H1 (cell line): ENCODE results near the gene ZXDC. TPM values are rescaled to one million over a fixed set of nuclear protein-coding genes. Genes with fewer than 3 reads are reported as not detected.
A peak's percentile ranks its signal among the peaks of the same experiment; 100 is the strongest.

Experiments
- CTCF ChIA-PET: fragments of 300-600 bp; sonication (Branson Sonifier 250); formaldehyde crosslinking; loops from one replicate; lab custom pipeline; 2021; ENCODE audit not compliant: partially characterized antibody; lab: Charles Lee
- POLR2A ChIA-PET: fragments of 300-600 bp; sonication (Branson Sonifier 250); formaldehyde crosslinking; loops from one replicate; lab custom pipeline; 2021; ENCODE audit warnings: inconsistent platforms; ENCODE audit not compliant: partially characterized antibody; lab: Charles Lee
- DNase-seq, 2 experiments: peaks; one replicate each; pipeline versions ENCODE4 v3.0.0 to v3.0.0-alpha.2; 2010 to 2022; ENCODE audit warnings: low spot score in 2 of 2, low read depth in 1 of 2, mixed read lengths in 1 of 2
- FAIRE-seq: peaks from 2 replicates; lab custom pipeline; 2011; peaks lifted over from hg19 to GRCh38; lab: Jason Lieb, UNC
- H2AFZ ChIP-seq: 2 replicates; pipeline ENCODE4 v1.8.1; 2012; ENCODE audit warnings: low read length, inconsistent platforms
- H2AK5ac ChIP-seq: 2 replicates; pipeline ENCODE4 v1.6.1; 2013; ENCODE audit warnings: low read depth, low read length
- H2BK120ac ChIP-seq: replicated peaks from 2 replicates; pipeline ENCODE3; 2013; ENCODE audit warnings: low read depth, low read length, inconsistent platforms
- H2BK12ac ChIP-seq: 2 replicates; pipeline ENCODE4 v1.6.1; 2013; ENCODE audit warnings: low read depth, low read length
- H2BK15ac ChIP-seq: 2 replicates; pipeline ENCODE4 v1.6.1; 2013; ENCODE audit warnings: low read length
- H2BK20ac ChIP-seq: 2 replicates; pipeline ENCODE4 v1.6.1; 2013; ENCODE audit warnings: low read length
- H2BK5ac ChIP-seq: 2 replicates; pipeline ENCODE4 v1.6.1; 2013; ENCODE audit warnings: low read depth, low read length
- H3K14ac ChIP-seq: 2 replicates; pipeline ENCODE4 v1.6.1; 2013; ENCODE audit warnings: inconsistent platforms; ENCODE audit not compliant: insufficient read length
- H3K18ac ChIP-seq: 2 replicates; pipeline ENCODE4 v1.6.1; 2013; ENCODE audit warnings: low read length; ENCODE audit errors: extremely low read depth
- H3K23ac ChIP-seq: 2 replicates; pipeline ENCODE4 v1.6.1; 2013; ENCODE audit warnings: inconsistent platforms; ENCODE audit not compliant: insufficient read length
- H3K23me2 ChIP-seq: 2 replicates; pipeline ENCODE4 v1.6.1; 2013; ENCODE audit warnings: low read depth, low read length
- H3K27ac ChIP-seq: 2 replicates; pipeline ENCODE4 v1.6.1; 2011; ENCODE audit warnings: low read depth, low read length, inconsistent platforms
- H3K27me3 ChIP-seq, 4 experiments: replicated peaks in 1 of 4; 1 replicate in 1 of 4; 2 replicates in 3 of 4; pipeline versions ENCODE4 v1.6.1 to v1.8.1; 2011 to 2013; ENCODE audit warnings: low read length in 3 of 4, mild to moderate bottlenecking in 3 of 4, inconsistent platforms in 2 of 4, mixed read lengths in 2 of 4, moderate library complexity in 1 of 4; ENCODE audit not compliant: control insufficient read depth in 3 of 4, insufficient read depth in 3 of 4; ENCODE audit errors: extremely low read depth in 1 of 4
- H3K36me3 ChIP-seq, 4 experiments: 2 replicates each; pipeline versions ENCODE4 v1.6.1 to v1.8.1; 2011 to 2013; ENCODE audit warnings: mild to moderate bottlenecking in 4 of 4, low read length in 3 of 4, moderate library complexity in 2 of 4, control low read depth in 1 of 4, inconsistent platforms in 1 of 4; ENCODE audit not compliant: insufficient read depth in 4 of 4, control insufficient read depth in 2 of 4
- H3K4ac ChIP-seq: replicated peaks from 2 replicates; pipeline ENCODE3; 2013; ENCODE audit warnings: low read length, low read depth, mixed read lengths, inconsistent platforms; ENCODE audit not compliant: insufficient read length
- H3K4me1 ChIP-seq, 4 experiments: replicated peaks in 1 of 4; 1 replicate in 1 of 4; 2 replicates in 3 of 4; pipeline versions ENCODE4 v1.6.1 to v1.8.1; 2011 to 2013; ENCODE audit warnings: low read length in 3 of 4, inconsistent platforms in 2 of 4, mixed read lengths in 1 of 4; ENCODE audit not compliant: insufficient read depth in 4 of 4, control insufficient read depth in 3 of 4
- H3K4me2 ChIP-seq, 2 experiments: 2 replicates each; pipeline versions ENCODE4 v1.6.1 to v1.8.1; 2011 to 2013; ENCODE audit warnings: low read depth in 2 of 2, low read length in 2 of 2, control low read depth in 1 of 2, inconsistent platforms in 1 of 2, mild to moderate bottlenecking in 1 of 2; ENCODE audit not compliant: insufficient read depth in 1 of 2
- H3K4me3 ChIP-seq, 4 experiments: fragments of 200-600, 300-600 bp in 1 of 4; sonication (generic), shearing (Covaris generic), sonication (Bioruptor Twin) in 1 of 4; 2 replicates each; pipeline versions ENCODE4 v1.5.1 to v1.8.1; 2011 to 2016; ENCODE audit warnings: low read length in 4 of 4, low read depth in 3 of 4, control low read depth in 2 of 4, inconsistent platforms in 2 of 4, mild to moderate bottlenecking in 2 of 4, mixed read lengths in 1 of 4, moderate library complexity in 1 of 4; ENCODE audit not compliant: insufficient read depth in 2 of 4; ENCODE audit errors: extremely low read depth in 1 of 4
- H3K56ac ChIP-seq: replicated peaks from 2 replicates; pipeline ENCODE3; 2013; ENCODE audit warnings: low read depth, mild to moderate bottlenecking, mixed read lengths, low read length, inconsistent platforms; ENCODE audit not compliant: insufficient read length
- H3K79me1 ChIP-seq: 2 replicates; pipeline ENCODE4 v1.6.1; 2013; ENCODE audit warnings: low read depth, low read length, control low read depth
- H3K79me2 ChIP-seq, 2 experiments: 2 replicates each; pipeline versions ENCODE4 v1.6.1 to v1.8.1; 2012 to 2013; ENCODE audit warnings: low read length in 2 of 2, mild to moderate bottlenecking in 2 of 2, inconsistent platforms in 1 of 2; ENCODE audit not compliant: insufficient read depth in 2 of 2, control insufficient read depth in 1 of 2
- H3K9ac ChIP-seq, 4 experiments: replicated peaks in 1 of 4; 1 replicate in 1 of 4; 2 replicates in 3 of 4; pipeline versions ENCODE4 v1.6.1 to v1.8.1; 2011 to 2013; ENCODE audit warnings: low read depth in 3 of 4, low read length in 3 of 4, control low read depth in 2 of 4, mild to moderate bottlenecking in 2 of 4, moderate library complexity in 2 of 4, inconsistent platforms in 1 of 4; ENCODE audit errors: extremely low read depth in 1 of 4
- H3K9me3 ChIP-seq, 2 experiments: 2 replicates each; pipeline versions ENCODE4 v1.6.1 to v1.8.1; 2012 to 2013; ENCODE audit warnings: mild to moderate bottlenecking in 2 of 2, moderate library complexity in 2 of 2, control low read depth in 1 of 2, inconsistent platforms in 1 of 2, low read depth in 1 of 2, low read length in 1 of 2, mixed read lengths in 1 of 2; ENCODE audit not compliant: insufficient read depth in 2 of 2
- H4K20me1 ChIP-seq, 2 experiments: replicated peaks in 1 of 2; 2 replicates each; pipeline versions ENCODE3 to v1.8.1; 2011 to 2013; ENCODE audit warnings: inconsistent platforms in 2 of 2, low read length in 2 of 2, mild to moderate bottlenecking in 1 of 2; ENCODE audit not compliant: insufficient read depth in 2 of 2, control insufficient read depth in 1 of 2
- H4K5ac ChIP-seq: 2 replicates; pipeline ENCODE4 v1.6.1; 2013; ENCODE audit warnings: low read length, low read depth, mixed read lengths, inconsistent platforms; ENCODE audit not compliant: insufficient read length
- H4K8ac ChIP-seq: 2 replicates; pipeline ENCODE4 v1.8.0; 2013; ENCODE audit warnings: mild to moderate bottlenecking, moderate library complexity, low read length, inconsistent platforms; ENCODE audit not compliant: insufficient read depth; ENCODE audit errors: extremely low read depth
- H4K91ac ChIP-seq: replicated peaks from 2 replicates; pipeline ENCODE3; 2013; ENCODE audit warnings: low read length, mixed read lengths, inconsistent platforms; ENCODE audit not compliant: insufficient read length
- ATF3 ChIP-seq: IDR thresholded peaks from 2 replicates; pipeline ENCODE4 v1.6.1; 2011; ENCODE audit warnings: low read depth, mild to moderate bottlenecking, low read length; ENCODE audit not compliant: insufficient read depth
- CBX8 ChIP-seq: fragments of 300-800, 300-1000 bp; sonication (generic); IDR thresholded peaks from 2 replicates; pipeline ENCODE4 v1.7.1; 2016; ENCODE audit warnings: low read depth, low read length, borderline replicate concordance
- CHD1 ChIP-seq: IDR thresholded peaks from 2 replicates; pipeline ENCODE4 v1.6.1; 2012; ENCODE audit warnings: low read depth, low read length, improper control_type of control experiment
- CREB1 ChIP-seq: IDR thresholded peaks from 2 replicates; pipeline ENCODE4 v1.6.1; 2012; ENCODE audit warnings: inconsistent platforms
- KDM4A ChIP-seq: IDR thresholded peaks from one replicate; pipeline ENCODE4 v1.7.1; 2012; ENCODE audit warnings: low read depth, mild to moderate bottlenecking, moderate library complexity, low read length, inconsistent platforms; ENCODE audit not compliant: severe bottlenecking
- POLR2AphosphoS5 ChIP-seq: IDR thresholded peaks from 2 replicates; pipeline ENCODE4 v1.6.1; 2011; ENCODE audit warnings: low read depth, low read length
- RFX5 ChIP-seq: IDR thresholded peaks from 2 replicates; pipeline ENCODE4 v1.6.1; 2011; ENCODE audit warnings: low read depth, low read length, improper control_type of control experiment, borderline replicate concordance
- SAP30 ChIP-seq: fragments of 300-600 bp; sonication (generic); IDR thresholded peaks from 2 replicates; pipeline ENCODE4 v1.7.1; 2012; ENCODE audit warnings: low read length, moderate library complexity, mild to moderate bottlenecking, inconsistent platforms; ENCODE audit not compliant: insufficient read depth, insufficient replicate concordance
- TAF1 ChIP-seq: IDR thresholded peaks from 2 replicates; pipeline ENCODE4 v1.6.1; 2011; ENCODE audit warnings: mild to moderate bottlenecking, low read depth, low read length
- USF2 ChIP-seq: IDR thresholded peaks from 2 replicates; pipeline ENCODE4 v1.6.1; 2011; ENCODE audit warnings: low read length, improper control_type of control experiment
- WGBS, 2 experiments: shearing (Covaris generic) in 1 of 2; methylation state at CpG; one replicate each; pipeline versions ENCODE4 v1.1.6 to v1.1.7; 2013 to 2015; ENCODE audit warnings: low lambda C conversion rate in 2 of 2, mixed read lengths in 2 of 2, inconsistent platforms in 1 of 2, low coverage in 1 of 2, missing lambda C conversion rate in 1 of 2; ENCODE audit not compliant: insufficient replicate concordance in 2 of 2, insufficient coverage in 1 of 2, insufficient read length in 1 of 2; ENCODE audit errors: extremely low coverage in 1 of 2, missing lambda C conversion rate in 1 of 2; 5-methylcytosine and 5-hydroxymethylcytosine counted together
- polyA plus RNA-seq, 7 experiments: library from polyadenylated mRNA; depleted of rRNA in 3 of 7; stranded (reverse) in 5 of 7; unstranded in 2 of 7; fragments of >200 nt in 5 of 7; fragments of 200-250 nt in 2 of 7; gene quantifications; 1 replicate in 5 of 7; 2 replicates in 1 of 7; 4 replicates in 1 of 7; pipeline versions ENCODE4 v1.2.1 to v1.2.3, GENCODE V29; 2011 to 2013; ENCODE audit warnings: missing spikeins in 2 of 7, mixed read lengths in 2 of 7
- total RNA-seq: library from RNA; stranded (reverse); fragmentation: NEBNext Ultra II Directional; extraction: Animal tissue kit (Norgen Biotek cat#: 25700); gene quantifications from 2 replicates; pipeline ENCODE4 v1.2.1, GENCODE V29; 2021

The ZXDC gene
- total and polyA plus RNA-seq, 2 of the 8 experiments (the other 6 are each of a cell fraction or from before 2014, with no cell fraction given), result 12.7 to 24.3 TPM

GRCh38 chr3:126491221-126492013, 15.7 kb upstream of the ZXDC start:
- Histone ChIP-seq H3K27ac (no peak overlapping the region), H3K4me1 (peaks cover 0 to 6% (median 2%) of the 10 kb centered on the region in 4 experiments; a peak in 1 of 7 replicates), H3K9me3 (no peaks in the 10 kb centered on the region), H4K20me1 (no peaks in the 10 kb centered on the region), H3K36me3 (no peaks in the 10 kb centered on the region), H2BK20ac (0 out of 2 replicates have a peak overlapping the region, but pooled peaks have one; percentile 61), H2BK15ac (0 out of 2 replicates have a peak overlapping the region, but pooled peaks have one; percentile 88), H3K23me2 (0 out of 2 replicates have a peak, but pooled peaks cover 1% of the 10 kb centered on the region), H3K4ac (no peak overlapping the region), H3K14ac (no peak overlapping the region), H4K91ac (peak overlapping the region; percentile 5), H4K5ac (no peak overlapping the region), H3K79me2 (no peaks in the 10 kb centered on the region), H3K9ac (no peak overlapping the region), H2BK120ac (no peak overlapping the region), H2AFZ (no peak overlapping the region), H3K56ac (no peak overlapping the region), H2BK12ac (no peak overlapping the region), H3K27me3 (0 out of 7 replicates have a peak, but pooled peaks cover 0 to 2% (median 0%) of the 10 kb centered on the region in 4 experiments), H4K8ac (no peak overlapping the region), H3K18ac (no peak overlapping the region; the same call in 1 of the 2 replicates), H3K4me3 (no peak overlapping the region), H2AK5ac (no peak overlapping the region), H2BK5ac (peak overlapping the region; percentile 81; the same call in 1 of the 2 replicates), H3K4me2 (no peak overlapping the region), H3K23ac (no peak overlapping the region), H3K79me1 (no peaks in the 10 kb centered on the region)
- no peak for FAIRE-seq
- ChIA-PET POLR2A (interaction anchor here (1.3 kb wide), 1 partner anchor 17 kb away, joined by 4 read pairs; no protein-coding TSS in a partner anchor), CTCF (interaction anchor here (0.6 to 5.7 kb wide), 11 partner anchors 8 to 340 kb away, joined by 3 to 49 read pairs (median 3); partner anchors contain the start of gene CHST13)
- DNase-seq, result no peak
- 87% methylated on average over 21 of the region's 21 CpGs; no CpG with 5 or more reads in 1 of the 2 experiments for WGBS, 2 experiments
- TF ChIP-seq RFX5, result no peak
- no peak for TF ChIP-seq SAP30
- TF ChIP-seq POLR2AphosphoS5, result no peak
- TF ChIP-seq USF2, result no peak
- no peak for TF ChIP-seq CHD1
- TF ChIP-seq TAF1, result no peak
- no peak for TF ChIP-seq CREB1
- no peak for TF ChIP-seq KDM4A
- TF ChIP-seq CBX8, result no peak
- TF ChIP-seq ATF3, result no peak
